Fibroblast of skin of abdomen (primary cell): ENCODE measurements around the gene NFIX.

Experiments
- DNase-seq: peaks from one replicate; pipeline ENCODE4 v3.0.0-alpha.2; 2013

The NFIX gene

DNA sequence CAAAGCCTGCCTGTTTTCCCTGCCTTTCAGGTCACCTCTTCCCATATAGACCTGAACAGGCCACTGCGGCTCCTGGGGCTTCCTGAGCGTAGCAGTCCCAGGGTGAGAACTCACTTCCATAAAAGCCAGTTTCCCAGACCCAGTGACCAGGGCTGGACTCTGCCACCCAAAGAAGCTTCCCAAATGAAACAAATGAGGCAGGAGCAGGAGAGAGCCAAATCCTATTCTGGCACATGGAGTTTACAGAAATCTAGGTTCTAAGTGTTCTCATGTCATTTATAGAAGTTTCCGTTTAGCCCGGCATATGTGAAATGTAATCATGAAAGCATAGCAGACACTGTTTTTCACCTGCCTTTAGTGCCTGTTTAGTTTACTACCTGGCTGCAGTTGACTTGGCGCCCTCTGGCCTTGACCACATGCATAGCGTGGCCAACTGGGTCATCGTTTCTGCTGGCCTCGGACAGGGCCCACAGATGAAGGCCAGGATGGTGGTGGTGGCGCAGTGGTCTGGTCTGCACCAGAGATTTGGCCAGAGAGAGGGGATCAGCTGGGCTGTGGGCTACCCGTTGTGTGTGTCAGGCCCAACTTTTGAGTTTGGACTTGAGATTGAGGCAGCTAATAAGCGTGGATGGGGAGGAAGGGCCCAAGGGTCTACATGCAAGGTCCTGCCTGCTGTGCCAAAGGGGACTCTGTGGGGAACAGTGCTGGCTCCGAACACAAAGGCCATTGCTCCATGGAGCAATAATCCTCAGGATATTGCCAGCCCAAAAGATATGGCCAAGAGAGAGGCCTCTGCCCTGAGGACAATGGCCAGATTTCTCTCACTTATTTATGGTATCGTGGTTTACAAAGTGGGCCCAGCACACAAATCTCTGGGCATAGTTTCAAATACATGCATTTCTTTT, 43.3 kb downstream of the NFIX start:
- DNase-seq = no peak

DNA sequence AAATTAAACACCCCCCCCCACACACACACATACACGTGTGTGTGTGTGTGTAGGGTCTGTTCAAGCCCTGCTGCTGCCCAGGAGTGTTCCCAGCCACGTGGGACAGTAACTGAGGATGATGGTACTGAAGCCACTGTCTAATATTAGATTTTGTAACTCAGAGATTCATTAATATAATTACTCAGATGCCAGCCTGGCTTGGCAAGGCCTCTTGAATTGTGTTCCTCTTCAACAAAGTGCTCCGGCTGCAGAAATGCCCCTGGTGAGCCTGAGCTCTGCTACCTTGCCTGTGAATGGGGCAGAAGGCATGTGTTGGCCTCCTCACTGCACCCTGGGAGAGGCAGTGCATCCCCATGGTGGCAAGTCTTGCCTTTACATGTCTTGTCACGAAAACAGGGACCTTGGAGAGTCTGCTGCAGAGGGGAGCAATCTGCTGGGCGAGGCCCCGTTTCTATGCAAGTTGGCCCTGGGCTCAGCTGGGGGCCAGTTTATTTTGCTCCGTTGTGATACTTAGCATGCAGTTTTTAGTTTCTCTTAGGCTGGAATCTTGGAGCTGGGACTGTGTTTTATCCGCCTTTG, 44.0 kb downstream of the NFIX start:
- DNase-seq = no peak

DNA sequence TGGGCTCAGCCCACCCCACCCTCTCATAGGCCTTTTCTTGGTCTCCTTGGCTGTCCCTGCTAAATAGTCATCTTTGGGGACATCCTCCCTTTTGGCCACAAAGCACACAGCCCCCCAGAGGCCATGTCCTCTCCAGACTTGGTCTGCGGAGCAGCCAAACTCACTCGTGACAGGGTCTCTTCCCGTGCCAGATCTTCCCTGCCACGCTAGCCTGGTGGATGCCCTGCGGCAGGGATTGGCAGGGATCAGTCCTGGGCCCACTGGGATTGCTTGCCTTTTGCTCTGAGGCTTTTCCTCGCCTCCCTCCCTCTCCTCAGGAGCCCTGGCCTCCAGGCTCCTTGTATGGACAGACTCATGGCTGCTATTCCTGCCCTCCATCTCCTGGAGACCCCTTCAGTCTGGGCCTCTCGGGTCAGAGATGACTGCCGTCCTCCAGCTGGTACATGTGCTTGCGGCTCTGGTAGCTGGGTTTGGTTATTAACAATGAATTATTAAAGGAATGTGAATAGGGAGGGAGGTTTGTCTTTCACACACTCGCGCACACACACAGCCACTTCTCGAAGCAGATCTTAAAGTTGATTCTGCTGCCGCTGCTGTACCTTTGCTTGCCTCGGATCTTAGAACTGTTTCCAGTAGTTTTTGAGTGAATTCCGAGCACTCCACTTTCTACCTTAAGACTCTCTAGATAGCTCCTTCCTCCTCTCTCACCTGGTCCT, 45.1 kb downstream of the NFIX start:
- DNase-seq = peak; percentile 41

DNA sequence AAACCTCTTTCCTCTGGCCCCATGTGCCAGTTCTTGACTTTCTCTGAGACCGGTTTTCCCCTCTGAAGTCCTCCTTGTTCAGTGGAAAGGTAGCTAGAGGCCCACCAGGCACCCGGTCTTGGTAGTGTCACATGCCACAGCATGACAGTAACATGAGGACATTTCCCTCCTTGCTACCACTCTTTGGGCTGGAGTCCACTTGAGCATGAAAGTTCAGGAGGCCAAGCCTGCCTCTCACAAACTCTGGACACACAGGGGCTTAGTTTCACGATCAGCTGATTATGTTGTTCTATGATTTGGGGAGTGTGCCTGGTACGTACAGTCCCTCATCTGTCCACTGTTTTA, 45.6 kb downstream of the NFIX start:
- no peak for DNase-seq

DNA sequence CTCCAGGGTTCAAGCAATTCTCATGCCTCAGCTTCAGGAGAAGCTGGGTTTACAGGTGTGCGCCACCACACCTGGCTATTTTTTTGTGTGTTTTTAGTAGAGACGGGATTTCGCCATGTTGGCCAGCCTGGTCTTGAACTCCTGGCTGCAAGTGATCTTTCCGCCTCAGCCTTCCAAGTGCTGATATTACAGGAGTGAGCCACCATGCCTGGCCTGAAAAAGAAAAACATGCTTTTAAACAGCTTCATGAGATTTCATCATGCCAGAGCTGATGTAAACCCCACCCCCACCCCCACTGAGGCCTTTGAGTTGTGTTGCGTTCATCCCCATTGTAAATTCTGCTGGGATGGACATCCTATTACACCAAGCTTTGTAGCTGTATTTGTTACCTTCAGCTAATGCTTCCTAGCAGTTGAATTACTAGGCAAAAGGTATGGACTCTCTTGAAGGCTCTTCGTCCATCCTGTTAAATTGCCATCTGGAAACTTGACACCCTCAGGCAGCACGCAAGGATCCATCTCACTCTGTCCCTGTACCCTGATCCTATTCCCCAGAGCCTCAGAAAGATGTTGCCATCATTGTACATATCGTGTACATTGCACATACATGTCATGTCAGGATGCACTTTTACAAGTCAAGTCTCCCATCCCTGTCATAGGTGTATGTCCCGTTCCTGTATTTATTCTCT, 47.3 kb downstream of the NFIX start:
- DNase-seq = peak; percentile 76

DNA sequence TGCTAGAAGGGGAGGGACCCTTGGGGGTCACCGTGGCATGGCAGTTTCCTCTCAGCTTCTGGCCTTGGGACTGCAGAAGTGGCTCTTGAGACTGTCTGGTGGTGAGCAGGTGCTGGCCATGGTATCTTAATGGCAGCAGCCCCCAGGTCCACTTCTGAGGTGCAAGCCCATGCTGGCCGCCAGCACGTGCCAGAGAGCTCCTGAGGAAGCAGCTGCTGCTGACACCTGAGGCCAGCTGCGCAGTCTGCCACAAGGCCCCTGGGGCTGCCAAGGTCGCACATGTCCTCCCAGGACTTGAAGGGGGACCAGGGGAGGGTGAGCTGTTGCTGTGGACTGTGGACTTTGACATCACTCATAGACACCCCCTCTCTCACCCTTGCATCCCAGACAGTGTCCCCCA, 48.0 kb downstream of the NFIX start:
- no peak for DNase-seq

DNA sequence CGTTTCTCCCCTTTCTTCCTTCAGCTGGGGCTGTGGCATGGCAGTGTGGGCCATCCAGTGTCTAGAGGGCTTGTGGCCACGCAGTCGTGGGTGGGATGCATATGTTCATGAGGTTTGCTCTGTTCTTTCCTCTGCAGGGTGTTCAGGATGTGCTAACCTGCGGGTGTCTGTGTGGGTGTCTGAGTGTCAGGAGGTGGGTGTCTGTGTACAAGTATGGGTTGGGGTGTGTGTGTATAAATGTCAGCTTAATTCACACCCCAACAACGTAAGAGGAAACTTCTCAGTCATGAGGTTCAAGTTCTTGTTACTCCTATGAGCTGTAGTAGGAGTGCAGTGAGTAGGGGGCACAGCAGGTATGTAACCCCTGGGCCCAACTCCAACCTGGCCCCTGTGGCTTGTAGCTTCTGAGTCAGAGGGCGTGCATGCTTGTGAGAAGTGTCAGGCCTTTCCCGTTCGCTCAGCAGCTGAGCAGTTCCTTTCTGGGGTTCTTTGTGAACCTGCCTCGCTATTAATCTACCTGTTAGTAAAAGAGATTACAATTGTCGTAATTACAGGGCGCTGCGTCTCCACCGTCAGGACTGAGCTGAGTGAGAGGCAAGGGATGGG, 49.1 kb downstream of the NFIX start:
- DNase-seq = peak; percentile 32

DNA sequence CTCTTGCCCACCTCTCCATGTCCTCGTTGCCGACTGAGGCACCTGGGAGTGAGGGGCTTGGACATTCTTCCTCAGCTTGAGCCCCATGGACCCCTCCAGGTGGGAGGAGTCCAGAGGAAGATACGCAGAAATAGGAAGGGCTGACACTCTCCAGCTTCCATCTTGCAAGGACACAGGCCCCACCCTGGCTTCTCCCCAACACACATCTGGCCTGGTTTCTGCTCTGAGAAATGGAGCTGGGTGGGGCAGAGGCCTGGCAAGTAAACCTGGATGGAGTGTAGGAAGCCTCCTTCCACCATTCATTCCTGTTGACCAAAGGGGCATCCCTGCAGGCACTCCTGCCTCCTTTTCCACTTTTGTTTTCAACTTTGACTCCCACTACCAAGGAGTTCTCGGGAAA, 50.5 kb downstream of the NFIX start:
- DNase-seq = no peak

DNA sequence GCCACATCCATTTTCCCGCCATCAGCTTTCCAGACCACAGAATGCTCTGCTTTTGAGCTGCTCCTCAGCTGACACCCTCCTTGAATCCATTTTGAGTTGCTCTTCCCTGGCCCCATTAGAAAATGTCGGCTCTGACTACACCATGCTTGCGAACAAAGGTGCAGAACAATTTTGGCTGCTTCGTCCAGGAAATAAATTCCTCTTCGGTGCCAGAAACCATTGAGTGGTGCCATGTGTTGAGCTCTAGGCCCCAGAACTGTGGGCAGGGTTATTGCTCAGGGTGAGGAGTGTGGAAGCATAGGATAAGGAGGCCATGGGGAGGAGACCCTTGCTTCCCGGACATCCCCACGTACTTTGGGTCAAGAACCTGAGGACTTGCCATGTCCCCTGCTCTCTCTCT, 52.1 kb downstream of the NFIX start:
- DNase-seq = no peak

DNA sequence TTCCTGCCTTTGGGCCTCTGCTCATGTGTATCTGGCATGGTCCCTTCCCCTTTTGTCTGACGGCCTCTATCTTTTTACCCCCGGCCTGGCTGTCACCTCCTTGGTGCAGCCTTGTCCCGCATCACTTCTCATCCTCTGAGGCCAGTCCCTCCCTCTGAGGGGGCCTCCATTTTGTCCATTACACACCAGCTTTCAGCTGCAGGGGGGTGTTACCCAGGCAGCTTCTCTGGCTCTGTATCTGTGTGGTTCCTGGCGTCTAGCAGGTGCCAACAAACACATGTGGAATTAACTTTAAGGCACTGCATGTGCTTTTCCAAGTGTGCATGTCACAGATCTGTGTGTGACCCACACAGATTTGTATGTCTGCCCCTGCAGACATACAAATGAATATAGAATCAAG, 55.0 kb downstream of the NFIX start:
- no peak for DNase-seq

DNA sequence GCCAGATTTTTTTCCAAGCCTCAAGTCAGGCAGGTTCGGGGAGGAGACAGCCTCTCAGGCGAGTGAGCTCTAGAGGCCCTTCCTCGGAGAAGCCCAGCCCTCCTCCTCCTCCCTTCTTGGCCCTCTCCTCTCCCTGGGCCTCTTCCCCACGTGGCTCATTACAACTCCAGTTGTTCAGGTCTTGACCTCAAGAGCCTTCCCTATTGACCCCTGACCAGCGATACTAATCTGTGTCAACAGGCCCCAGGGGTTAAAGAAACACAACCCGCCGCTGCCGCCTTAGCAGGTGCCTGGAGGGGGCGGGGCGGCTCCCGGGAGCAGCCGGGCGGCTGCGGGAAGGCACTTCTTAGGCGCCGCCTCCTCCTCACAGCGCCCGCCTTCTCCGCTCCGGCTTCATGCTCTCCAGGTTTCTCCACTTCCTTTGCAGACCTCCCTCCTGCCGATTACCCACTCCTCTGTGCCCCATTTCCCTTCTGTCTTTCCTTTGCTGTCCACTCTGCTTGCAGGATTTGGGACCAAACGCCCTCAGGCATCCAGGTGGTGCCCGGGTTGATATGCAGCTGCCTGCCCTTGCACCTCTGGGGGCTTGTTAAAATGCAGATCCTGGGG, 56.4 kb downstream of the NFIX start:
- DNase-seq = no peak

DNA sequence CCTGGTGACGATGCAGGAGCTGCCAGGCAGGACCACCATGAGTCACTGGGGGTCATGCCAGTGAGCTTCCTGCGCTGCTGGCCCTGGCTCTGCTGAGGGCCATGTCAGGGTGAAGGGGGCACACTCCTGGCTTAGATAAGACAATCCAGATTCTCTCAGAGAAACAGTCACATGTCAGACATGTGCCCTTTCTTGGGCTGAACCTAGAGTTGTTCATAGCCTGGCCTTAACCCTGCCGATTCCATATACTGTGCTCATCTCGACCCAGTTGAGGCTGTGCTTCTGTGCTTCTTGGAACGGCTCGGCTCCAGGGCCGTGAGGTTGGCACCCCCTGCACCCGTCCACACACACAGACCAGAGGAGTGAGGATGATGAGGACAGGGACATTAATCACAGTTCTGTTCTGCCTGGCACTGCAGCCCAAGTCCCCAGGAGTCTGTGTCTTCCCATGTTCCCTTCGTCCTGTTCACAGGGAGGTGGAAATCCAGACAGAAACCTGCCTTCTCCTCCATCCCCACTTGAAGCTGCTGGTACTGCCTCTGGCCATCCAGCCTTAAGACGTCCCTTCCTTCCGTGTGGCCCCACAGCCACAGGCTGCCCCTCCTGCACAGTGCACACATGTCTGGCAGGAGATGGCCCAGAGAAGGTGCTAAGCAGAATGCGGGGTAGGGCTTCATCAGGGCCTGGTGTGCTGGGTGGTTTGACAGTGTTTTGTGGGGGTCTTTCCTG, 57.3 kb downstream of the NFIX start:
- no peak for DNase-seq

DNA sequence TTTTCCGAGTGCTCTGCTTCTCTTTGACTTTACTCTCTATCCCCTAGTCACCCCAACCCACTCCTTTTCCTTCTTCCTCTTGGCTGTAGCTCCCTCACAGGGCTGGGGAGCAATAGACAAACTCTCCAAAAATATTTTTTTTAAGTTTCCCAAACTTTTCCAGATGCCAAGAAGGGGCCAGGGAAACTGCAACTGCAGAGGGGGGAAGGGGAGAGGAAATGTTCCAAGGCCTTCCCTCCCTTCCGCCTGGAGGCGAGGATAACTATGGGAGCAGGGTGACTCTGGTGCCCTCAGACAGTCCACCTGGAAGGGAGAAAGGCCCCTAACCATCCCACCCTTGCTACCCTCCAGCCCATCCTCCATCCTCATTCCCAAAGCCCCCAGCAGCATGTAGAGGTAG, 58.0 kb downstream of the NFIX start:
- DNase-seq = peak; percentile 65

DNA sequence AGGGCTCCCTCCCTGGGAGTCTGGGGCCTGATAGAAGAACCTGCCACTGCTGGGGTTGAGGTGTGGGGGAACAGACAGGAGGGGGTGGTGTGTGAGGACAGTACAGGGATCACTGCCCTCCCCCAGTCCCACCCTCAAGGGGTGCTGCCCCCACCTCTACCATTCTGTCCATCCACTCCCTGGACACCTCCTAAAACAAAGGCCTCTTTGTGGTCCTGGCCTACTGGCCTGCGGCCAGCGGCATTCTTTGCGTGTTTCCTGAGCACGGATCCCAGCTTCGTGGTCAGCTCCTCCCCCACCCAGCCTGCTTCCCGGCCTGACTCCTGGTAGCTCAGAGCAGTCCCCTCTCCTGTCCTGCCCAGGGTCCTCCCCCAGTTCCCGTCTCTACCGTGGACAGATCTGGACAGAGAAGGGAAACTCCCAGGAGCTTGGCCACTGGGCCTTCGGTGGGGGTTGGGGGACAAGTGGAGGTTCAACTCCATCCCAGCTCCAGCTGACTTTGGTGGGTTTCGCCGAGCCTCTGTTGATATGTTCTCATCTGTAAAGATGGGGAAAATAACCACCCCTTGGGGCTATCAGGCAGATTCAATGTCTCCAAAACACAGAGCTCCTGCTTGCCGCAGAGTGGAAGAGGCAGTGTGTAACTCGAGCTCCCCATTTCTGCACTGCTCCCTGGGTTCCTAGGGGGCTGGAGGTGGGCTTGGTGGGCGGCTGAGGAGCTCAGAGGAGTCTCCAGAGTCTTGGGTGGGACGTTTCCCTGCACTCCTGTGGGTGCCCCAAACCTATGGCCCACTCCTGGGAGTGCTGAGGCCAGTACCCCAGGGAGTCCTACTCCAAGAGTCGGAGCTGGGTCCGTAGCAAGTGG, 58.7 kb downstream of the NFIX start:
- peak; percentile 98 for DNase-seq

DNA sequence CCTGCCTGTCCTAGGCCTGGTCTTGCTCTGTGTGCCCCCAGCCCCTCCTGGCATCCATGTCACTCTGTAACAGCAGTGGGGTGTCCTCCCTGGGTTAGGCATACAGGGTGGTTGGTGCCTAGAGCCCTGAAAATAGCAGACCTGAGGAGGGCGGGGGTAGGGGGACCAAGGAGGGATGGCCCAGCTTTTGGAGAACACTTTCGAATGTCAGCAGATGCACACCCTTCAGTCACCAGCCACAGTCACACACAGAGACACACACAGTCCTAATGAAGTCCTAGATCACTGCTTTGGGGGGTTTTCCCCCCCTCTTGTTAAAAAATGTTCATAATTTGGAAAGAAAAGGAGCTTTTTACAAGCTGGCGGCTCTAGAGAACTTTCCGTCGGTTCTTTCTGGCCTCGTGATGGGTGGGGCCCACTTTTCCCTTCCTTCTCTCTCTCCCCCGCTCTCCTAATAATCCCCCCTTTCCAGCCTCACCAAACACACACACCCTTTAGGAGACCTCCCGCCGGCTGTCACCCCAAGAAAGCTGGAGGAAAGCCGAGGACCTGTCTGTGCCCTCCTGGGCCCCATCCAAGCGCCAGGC, 59.4 kb downstream of the NFIX start:
- DNase-seq = no peak

DNA sequence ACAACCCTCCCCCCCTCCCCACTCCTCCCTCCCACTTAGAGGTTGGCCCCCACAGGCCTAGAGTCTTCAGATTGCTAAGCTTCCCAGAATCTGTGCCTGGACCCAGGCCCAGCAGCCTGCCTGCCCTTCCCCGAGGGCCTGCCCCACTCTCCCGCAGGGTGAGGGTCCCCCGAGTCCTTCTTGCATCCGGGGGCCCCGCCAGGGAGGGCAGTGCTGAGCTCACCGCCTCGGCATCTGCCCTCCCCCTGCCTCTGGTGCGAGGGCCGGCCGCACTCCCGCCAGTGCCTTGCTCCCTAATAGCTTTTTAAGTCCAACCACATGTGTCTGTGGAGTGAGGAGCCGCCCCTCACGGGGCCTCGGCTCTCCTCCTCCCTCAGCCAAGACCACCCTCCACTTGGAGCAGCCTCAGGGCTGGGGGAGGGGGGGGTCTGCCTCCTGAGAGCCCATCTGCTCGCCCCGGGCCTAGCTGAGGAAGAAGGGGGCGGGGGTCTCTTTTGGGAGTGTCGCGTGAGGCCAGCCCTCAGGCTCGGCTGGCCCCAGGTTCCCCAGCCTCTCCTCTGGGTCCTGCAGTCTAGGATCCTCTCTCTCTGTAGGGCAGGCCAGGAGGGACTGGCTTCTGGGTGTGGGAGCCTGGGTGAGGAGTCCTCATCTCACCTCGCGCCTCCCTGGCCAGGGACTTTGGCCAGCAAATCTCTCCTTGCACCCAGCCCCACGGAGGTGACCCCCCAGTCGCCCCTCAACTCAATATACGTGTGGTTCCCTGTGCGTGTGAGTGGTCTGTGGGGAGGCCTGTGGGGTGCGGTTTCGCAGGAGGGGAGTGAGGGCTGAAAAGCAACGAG, 60.2 kb downstream of the NFIX start:
- peak; percentile 99 for DNase-seq

DNA sequence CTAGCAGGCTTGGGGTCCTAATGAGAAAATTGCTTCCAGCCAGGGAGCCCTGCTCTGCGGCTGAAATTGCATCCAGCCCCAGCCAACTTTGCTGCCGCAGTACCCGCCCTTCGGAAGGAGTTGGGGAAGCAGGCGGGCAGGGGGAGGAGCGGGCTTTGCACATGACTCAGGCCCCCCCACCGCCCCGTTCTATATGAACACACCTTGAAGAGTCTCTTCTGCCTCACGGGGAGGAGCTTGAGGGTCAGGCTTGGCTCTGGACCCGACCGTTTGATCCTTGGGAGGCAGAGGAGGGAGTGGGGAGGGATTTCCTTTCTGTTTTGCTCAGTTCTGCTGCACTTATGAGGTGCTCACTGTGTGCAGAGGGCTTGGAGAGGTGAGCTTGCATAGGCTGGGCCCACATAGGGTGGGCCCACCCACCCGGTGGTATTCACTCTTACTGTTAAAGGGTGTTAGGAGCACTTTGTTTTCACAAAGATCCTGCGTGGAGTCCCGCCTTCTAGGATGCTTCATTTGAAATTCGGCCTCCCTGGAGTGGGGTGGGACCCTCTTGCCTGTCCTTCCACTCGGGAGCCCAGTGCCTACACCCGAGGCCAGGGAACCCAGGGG, 60.9 kb downstream of the NFIX start:
- DNase-seq = peak; percentile 95

DNA sequence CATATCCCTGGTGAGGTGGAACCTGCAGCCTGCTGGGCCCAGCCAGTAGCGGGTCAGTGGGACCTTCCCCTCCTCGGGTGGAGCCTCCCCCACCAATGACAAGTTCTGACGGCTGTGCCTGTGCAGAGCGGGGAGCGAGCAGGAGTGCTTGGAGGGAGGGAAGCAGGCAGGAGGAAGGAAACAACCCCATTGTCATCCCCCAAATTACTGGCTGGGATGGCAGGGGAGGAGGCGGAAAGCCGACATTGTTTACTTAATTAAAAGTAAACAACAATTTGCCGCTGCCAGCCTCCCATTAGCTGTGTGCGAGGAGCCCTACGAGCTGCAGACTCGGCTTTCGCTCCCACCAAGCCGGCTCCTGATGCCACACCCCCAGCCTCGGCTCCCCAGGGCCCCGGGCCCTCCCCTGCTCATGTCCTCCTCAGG, 61.9 kb downstream of the NFIX start:
- DNase-seq = no peak

DNA sequence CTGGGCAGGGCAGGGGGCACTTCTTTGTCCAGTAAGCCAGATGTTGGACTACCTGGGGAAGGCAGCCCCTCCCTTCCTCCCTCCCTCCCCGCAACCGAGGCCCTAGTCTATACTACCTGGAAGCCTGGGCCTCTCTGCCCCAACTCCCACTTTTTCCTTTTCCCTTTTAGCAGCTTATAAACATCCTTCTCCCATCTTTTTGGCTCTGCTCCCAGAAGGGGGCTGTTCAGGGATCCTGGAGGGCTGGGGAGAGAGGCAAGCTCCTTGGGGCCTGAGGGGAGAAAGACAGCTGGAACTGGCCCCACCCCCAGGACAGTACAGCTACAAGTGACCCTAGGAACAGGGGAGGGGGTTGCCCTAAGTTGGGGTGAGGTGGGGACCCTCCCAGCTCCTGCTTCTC, 62.5 kb downstream of the NFIX start:
- peak; percentile 63 for DNase-seq
